Fibroblast of peridontal ligament (primary cell): Measurements from ENCODE around the gene FNIP2.
A peak's percentile ranks its signal among the peaks of the same experiment; 100 is the strongest.

ENCODE experiments used
- DNase-seq: peaks from one replicate; pipeline ENCODE4 v3.0.0-alpha.2; 2010; ENCODE audit errors: extremely low read depth

The FNIP2 gene

DNA sequence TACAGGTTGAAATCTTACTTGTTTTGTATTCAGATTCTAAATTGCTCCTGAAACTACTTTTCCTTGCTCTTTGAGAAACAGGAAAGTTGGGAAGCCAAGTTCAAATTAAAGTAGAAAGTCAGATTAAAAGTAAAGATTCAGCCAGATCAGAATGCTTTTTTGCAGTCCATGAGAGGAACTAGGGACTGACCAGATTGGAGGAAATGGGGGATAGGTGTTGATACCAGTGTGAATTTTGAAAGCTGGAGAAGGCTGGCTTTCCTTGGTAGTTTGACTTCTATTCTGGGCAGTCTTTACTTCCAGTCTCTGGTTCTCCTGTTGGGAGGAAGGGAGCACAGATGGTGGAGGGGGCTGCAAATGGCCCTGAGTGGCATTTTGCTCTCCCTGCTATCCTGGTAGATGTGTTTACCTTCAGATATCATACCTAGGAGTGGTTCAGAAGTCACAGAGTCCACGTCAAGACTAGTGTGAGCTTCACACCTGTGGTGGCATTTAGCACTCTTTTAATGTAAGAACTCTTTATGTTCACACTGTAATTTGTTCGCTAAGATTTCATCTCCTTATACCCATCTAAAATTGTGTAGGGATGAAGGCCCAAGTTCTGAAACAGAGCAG lies 68.8 kb downstream of the FNIP2 start:
- DNase-seq = no peak

DNA sequence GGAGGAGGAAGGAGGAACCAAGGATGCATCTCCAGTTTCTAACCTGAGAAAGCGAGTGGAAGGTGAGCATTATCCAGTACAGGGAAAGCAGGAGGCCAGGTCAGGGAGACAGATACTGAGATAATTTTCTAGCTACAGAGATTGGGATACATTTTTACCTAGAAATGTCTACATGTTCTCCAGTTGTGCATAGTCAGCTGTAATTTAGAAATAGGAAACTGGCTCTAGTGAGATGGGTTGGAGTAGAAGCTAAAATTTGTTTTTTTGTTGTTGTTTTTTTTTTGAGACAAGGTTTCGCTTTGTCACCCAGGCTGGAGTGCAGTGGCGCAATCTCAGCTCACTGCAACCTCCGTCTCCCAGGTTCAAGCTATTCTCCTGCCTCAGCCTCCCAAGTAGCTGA lies 71.3 kb downstream of the FNIP2 start:
- no peak for DNase-seq

DNA sequence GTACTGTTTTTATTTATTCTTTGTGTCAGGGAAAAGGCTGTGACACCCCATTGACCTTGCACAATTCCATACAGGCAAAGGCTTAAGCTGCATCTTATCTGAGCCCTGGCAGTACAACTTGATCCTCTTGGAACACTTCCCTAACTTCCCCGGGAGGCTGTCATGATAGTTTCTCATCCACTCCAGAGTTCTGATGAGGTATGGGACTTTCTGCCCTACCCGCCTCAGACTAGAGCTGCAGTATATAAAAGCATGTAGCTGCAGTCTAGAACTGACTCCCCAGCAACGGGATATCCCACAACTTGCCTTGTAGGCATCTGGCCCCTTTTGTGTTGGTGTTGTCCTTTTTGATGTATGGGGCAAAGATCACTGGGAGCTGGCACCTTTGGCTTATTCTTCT lies 72.7 kb downstream of the FNIP2 start:
- DNase-seq = no peak

DNA sequence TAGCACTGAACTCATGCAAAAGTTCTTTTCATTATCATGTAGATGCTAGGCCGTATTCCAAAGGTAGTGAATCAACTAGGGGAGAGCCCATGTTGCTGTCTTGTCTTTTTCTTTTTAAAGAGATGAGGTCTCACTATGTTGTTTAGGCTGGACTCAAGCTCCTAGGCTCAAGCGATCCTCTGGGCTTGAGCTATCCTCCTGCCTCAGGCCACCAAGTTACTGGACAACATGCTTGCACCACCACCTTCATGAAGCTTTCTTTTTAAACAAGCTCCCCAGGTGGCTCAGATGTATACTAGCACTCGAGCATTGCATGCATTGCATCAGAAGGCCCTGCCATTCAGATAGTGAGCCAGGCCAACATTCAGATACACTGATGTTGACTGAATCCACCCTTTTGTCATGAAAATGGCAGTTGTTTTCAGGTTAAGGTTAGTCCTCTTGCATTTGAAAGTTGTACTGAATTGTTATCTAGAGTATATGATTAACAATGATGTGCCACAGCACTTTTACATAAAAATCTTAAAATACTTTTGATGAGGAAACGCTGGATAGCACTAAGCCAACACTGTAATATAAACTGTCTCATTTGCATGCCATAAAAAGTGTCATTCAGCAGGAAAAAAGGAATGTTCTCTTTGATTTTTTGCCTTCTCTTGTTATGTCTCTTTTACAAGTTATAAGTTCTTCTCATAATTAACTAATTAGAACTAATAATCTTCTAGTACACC lies 76.7 kb downstream of the FNIP2 start:
- DNase-seq = no peak

DNA sequence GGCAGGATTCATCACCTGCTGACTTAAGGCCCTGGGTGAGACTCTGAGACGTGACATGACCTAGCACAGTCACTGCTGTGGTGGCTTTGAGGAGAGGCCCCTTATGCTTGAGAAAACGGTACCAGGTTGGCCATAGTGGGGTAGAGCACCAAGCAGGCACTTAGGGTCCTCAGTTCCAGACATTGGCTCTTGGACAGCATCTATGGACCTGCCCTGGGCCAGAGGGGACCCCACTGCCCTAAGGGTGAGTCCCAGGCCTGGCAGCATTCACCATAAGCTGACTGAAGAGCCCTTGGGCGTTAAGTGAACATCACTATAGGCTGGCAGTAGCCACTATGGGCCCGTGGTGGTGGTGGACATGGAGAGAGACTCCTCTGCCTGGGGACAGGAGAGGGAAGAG lies 78.7 kb downstream of the FNIP2 start:
- DNase-seq = no peak

DNA sequence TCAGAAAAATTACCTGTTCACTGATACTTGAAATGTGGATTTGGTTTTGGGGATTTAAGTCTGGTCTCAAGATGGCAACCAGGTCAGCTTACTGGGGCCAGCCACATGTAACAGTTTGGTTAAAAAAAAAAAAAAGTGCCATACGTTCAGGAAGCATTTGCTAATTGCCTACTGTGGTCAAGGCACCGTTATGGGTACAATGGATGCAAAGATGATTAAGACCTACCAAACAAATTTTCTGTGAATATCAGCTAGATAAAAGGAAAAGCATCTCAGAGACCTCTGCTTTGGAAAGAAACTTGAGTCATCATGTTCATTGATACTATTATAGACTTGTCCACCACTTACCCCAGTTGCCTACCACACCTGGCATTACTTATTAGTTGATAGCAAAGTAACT lies 80.9 kb downstream of the FNIP2 start:
- no peak for DNase-seq

DNA sequence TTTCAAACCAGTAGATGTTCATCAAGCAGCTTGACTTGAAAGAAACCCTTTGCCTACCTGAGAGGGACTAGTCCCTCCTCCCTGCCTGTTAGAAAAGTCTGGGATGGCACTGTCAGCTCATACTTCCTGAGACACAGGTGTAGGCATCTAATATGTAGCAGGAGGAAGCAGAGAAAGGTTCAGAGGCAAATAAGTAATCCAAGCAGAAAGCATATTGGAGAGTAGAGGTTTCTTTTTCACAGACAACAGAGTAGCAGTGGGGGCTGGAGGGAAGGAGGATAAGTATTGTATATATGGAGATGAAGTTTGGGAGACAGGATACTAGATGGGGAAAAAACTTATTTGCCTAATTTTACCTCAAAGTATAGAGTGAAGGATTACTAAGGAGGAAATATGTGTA lies 81.5 kb downstream of the FNIP2 start:
- DNase-seq = no peak

DNA sequence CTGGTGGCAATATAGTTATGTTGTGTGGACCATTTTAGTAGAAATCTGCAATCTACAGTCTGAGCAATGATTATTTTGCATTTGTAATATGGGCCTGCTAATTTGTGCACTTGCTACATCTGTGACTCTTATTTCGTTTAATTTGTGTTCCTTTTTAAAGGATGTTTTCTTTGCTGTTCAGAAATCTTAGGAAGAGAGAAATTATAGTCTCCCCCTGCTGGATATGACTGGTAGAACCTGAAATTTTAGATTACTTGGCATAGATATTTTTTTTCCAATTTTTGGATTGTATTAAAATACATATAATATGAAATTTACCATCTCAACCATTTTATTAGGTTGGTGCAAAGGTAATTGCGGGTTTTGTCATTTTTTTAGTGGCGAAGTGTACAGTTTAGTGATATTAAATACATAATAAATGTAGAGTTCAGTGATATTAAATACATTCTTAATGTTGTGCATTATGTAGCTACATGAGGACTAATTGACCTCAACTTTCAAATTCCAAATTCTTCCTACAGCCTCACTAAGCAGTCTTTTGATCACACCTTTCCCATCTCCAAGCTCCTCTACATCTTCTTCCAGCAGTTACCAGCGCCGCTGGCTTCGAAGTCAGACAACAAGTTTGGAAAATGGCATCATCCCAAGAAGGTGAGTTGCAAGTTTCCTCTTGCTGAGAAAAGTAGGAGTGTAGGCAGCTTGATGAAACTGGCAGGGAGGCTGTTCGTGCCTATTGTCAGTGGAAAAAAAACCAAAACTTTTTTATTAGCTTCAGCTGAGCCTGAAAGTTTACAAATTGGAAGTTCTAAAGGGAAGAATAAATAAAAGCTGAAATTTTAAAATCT lies 82.2 kb downstream of the FNIP2 start:
- DNase-seq = peak; percentile 77

DNA sequence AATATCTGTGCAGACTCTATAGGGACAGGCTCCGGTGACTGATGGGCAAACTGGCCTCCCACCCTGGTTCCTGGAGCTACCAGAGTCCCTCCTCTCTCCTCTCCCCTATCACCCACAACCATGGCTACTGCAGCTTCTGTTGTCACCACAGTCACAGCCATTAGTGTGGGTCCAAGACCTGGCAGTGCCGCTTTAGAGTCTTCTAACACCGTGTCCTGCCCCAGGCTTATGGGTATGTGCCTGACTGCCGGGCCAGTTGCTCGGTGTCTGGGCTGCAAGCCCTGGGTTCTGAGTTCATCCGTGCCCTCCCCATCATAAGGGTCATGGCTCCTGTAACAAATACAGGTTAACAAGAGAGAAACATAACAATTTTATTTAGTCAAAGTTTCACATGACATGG lies 85.4 kb downstream of the FNIP2 start:
- DNase-seq = no peak

DNA sequence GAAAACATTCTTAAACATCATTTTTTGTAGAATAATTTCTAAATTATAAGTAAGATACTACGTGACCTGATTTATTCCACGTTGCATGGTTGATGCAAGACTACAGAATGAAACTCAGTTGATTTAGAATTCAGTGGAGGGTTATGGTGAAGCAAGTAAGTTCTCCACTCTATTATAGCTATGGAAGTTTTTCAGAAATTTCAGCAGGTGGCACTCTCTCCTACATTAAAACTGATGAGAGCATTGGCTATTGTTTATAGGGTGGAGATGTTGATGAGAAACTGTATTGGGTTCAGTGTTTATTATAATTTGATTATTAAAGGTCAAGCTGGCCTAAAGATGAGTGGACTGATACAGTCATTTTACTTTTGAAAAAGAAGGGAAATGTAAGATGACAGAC lies 88.0 kb downstream of the FNIP2 start:
- DNase-seq = peak; percentile 73

DNA sequence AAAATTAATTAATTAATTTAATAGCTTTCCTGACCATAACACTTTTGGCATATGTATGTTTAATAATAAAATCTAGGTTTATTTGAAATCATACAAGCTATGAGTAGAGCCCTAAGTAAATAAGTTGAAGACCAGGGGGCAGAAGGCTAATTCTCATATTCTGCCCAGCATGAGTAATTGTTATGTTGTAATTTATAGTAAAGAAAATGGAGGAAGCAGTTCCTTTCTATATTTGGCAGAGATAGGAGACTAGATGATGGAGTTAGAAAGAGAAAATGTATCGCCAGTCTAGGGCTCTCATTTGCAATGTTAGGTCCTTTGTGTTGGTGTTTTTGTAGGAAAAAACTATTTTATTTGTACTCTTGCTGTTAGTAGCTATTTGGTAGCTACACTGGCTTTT lies 89.1 kb downstream of the FNIP2 start:
- no peak for DNase-seq

DNA sequence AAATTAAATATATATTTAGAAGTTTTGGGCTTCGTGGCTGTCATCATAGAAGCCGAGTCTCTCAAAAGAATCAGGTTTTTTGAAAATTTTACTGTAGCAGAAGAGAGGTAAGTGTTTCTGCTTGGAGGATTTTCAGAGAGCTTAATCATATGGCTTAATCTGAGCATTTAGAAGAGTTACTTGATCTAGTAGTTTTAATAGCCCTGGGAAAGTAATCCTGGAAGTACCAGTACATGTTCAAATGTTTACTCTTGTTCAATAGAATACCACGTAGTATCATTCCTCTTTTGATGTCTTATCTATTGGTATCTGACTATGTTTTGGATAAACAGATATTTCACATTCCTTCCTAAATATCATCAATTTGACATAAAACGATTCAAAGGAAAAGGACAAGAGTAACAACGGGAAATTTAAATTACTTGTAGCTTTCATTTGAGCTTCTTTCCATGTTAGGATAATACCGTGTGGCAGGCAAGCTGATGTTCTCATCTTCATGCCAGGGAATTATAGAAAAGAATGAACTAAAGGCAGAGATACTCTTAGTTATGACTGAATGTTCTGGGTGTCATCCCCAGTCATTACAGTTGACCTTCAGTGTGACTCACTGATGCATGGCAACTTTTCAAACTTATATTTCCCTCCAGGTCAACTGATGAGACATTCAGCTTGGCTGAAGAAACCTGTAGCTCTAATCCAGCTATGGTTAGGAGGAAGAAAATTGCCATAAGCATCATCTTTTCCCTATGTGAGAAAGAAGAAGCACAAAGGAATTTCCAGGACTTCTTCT lies 89.8 kb downstream of the FNIP2 start:
- DNase-seq = peak; percentile 36

DNA sequence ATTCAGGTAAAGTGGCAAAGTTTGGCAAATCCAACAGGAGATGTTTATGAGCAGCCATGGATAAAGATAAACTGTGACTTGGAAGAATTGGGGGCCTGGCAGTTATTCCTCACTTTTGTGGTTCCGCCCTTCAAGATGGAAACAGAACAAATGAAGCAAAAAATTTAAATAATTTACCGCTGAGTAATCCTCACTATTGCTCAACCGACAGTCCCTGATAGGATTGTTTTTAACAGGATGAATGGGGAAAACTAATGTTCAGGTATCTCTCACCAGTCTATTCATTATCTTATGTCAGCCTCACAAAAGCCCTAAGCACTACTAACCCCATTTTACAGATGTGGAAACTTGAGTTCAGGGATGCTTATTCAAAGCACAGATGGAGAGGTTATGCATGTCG lies 90.8 kb downstream of the FNIP2 start:
- no peak for DNase-seq

DNA sequence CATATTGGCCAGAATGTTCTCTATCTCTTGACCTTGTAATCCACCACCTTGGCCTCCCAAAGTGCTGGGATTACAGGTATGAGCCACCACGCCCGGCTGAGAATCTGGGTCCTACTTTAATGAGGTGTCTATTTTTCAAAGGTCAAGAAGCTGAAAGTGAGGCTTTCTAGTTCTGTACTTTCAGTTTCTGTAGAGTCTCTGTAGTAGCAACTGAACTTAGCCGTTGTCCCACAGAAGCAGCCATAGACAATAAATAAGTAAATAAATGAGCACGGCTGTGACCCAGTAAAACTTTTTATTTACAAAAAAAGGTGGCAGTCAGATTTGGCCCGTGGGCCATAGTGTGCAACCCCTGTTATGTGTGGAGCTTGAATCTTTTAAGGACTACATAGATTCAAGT lies 92.0 kb downstream of the FNIP2 start:
- DNase-seq = no peak

DNA sequence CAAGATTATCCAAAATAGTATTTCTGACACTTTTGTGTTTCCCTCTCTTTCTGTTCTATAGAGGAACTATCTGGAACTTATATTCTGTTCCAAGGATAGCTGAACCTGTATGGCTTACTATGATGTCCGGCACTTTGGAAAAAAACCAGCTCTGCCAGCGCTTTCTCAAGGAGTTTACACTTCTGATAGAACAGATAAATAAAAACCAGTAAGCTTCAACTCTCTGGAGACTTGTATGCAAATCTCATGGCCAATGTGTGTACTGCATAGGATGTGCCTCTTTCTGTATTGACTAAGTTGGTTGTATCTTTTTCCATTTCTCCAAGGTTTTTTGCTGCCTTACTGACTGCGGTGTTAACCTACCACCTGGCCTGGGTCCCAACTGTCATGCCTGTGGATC lies 92.5 kb downstream of the FNIP2 start:
- DNase-seq = no peak

DNA sequence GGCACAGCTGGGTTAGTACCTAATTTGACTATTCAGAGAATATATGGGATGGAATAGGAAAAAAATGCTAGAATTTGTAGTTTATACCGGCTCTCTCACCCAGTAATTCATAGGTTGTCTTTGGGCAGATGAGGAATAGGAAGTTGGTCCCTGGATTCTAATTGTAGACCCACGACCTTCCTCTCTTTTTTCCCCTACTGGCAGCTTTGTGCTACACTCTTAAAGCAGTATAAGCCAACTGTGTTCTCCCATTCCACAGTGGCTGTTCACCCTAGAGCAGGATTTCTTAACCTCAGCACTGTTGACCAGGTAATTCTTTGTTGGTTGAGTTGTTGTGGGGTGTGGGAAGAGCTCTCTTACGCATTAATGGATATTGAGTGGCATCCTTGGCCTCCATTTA lies 92.9 kb downstream of the FNIP2 start:
- no peak for DNase-seq

DNA sequence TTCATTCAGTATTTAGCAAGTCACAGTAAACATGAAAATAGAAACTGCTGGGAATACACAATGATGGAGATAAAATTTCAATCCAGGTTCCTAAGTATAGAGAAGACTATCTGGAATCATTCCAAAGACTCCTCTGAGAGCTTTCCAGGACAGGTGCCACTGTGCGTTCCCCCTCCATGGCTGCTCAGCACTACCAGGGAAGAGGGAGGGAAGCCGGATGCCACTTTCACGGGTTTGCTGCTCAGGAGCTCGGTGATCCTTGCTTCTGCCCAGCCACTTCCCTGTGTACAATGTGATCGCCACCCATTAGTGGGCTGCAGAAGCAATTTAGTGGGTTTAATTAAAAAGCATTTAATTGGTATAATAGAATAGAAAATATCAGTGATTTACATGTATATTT lies 94.5 kb downstream of the FNIP2 start:
- DNase-seq = no peak

DNA sequence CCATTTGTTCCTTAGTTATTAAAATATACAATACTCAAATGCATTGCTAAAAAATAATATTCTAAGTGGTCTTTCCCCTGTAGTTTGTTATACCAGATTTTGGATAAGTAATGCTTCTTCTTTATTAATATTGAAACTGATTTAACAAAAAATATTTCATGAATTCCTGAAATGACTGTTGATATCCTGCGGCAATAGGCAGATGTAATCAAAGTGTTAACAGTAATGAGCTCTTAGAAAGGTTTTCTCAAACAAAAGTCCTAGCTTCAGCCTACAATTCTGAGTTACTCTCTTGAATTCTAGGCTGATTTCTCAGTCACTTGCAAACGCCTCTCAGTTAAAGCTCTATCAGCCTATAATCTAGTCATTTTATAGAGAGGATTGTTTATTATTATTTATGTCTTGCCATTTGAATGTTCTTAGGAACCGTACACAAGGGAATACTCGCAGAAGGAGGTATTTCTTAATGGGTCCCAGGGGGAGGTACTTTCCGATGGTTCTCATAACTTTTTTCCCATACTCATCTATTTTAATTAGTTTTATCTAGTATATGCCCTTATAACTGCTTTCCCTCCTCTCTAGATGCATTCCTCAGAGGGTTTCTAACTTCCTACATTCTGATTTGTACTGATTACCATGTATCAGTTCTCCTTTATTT lies 96.8 kb downstream of the FNIP2 start:
- DNase-seq = no peak

DNA sequence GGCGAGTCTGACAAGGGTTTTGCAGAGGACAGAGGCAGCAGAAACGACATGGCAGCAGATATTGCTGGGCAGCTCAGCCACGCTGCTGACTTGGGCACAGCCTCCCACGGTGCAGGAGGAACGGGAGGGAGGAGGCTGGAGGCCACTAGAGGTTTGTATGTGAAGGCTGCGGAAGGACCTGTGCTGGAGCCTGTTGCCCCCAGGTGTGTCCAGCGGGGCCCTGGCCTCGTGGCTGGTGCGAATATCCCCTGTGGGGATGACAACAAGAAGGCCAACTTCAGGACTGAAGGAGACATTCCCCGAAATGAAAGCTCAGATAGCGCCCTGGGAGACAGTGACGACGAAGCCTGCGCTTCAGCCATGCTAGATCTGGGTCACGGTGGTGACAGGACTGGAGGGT lies 100.2 kb downstream of the FNIP2 start:
- no peak for DNase-seq

DNA sequence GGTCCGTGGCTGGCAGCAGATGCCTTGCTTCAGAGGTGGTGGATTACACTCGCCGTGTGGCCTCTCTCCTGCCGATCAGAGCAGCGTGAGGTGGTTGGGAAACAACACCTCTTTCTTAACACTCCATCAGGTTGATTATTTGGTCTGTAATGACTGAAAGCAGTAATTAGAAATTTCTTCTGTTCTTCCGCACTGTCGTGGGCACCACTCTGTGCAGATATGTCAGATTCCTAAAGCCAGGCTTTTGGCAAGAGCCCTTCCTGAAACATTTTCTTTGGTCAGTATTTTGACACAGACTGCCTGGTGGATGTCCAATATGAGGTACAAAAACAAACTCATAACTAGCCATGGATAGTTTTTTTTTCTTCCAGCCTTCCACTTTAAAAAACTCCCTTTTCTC lies 100.9 kb downstream of the FNIP2 start:
- DNase-seq = no peak

DNA sequence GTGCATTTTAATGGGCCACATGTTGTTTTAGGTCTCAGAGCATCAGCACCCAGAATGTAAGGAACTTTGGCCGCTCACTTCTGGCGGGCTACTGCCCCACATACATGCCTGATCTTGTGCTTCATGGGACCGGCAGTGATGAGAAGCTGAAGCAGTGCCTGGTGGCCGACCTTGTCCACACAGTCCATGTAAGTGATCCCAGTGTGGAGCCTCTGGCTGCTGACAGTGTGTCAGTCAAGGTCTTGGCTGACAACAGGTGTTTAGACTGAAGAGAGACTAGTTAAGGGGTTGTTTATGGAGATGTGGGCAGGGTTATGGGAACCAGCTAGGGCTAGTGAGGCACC lies 101.4 kb downstream of the FNIP2 start:
- DNase-seq = no peak
